SIG-M5 treated with dmso at 0.1 percent for 504 hours (cell line): ENCODE data around the gene SMAD5.

ENCODE experiments used
- DNase-seq: peaks from one replicate; lab custom pipeline; 2025; ENCODE audit not compliant: unreplicated experiment; lab: John Stamatoyannopoulos, UW

Gene SMAD5

GRCh38 chr5:136194576-136194975, 61.9 kb downstream of the SMAD5 start:
- DNase-seq: no peak

- no peak for DNase-seq
Observed at GRCh38 chr5:136195971-136196820, 63.6 kb downstream of the SMAD5 start.

- no peak for DNase-seq
Observed at GRCh38 chr5:136197462-136198142, 65.0 kb downstream of the SMAD5 start.

- no peak for DNase-seq
Observed at GRCh38 chr5:136198453-136198852, 65.8 kb downstream of the SMAD5 start.

GRCh38 chr5:136199408-136199807, 66.8 kb downstream of the SMAD5 start:
- no peak for DNase-seq

- no peak for DNase-seq
Observed at GRCh38 chr5:136200130-136200529, 67.5 kb downstream of the SMAD5 start.

GRCh38 chr5:136200761-136201160, 68.1 kb downstream of the SMAD5 start:
- no peak for DNase-seq

GRCh38 chr5:136201870-136202269, 69.2 kb downstream of the SMAD5 start:
- DNase-seq: no peak

GRCh38 chr5:136202469-136203205, 70.0 kb downstream of the SMAD5 start:
- no peak for DNase-seq

- no peak for DNase-seq
Observed at GRCh38 chr5:136203303-136203922, 70.8 kb downstream of the SMAD5 start.

- no peak for DNase-seq
Observed at GRCh38 chr5:136205061-136205702, 72.5 kb downstream of the SMAD5 start.

GRCh38 chr5:136205941-136206340, 73.3 kb downstream of the SMAD5 start:
- DNase-seq: no peak

GRCh38 chr5:136206361-136206760, 73.7 kb downstream of the SMAD5 start:
- no peak for DNase-seq

- no peak for DNase-seq
Observed at GRCh38 chr5:136207631-136208030, 75.0 kb downstream of the SMAD5 start.

- peak; percentile 15 for DNase-seq
Observed at GRCh38 chr5:136208916-136209315, 76.3 kb downstream of the SMAD5 start.

GRCh38 chr5:136209346-136209910, 76.8 kb downstream of the SMAD5 start:
- DNase-seq: no peak

- DNase-seq: no peak
Observed at GRCh38 chr5:136210259-136210658, 77.6 kb downstream of the SMAD5 start.

- no peak for DNase-seq
Observed at GRCh38 chr5:136211282-136212040, 78.8 kb downstream of the SMAD5 start.

GRCh38 chr5:136212252-136212721, 79.6 kb downstream of the SMAD5 start:
- peak; percentile 23 for DNase-seq
